Endothelial cell of umbilical vein (primary cell): Measurements from ENCODE around the gene GPRIN2. TPM values are rescaled to one million over a fixed set of nuclear protein-coding genes. Genes with fewer than 3 reads are reported as not detected.

Source experiments
- BruUV-seq: library from RNA; stranded (reverse); fragments of 400-500 nt; replicated peaks from 2 replicates; lab custom pipeline; 2021; lab: Mats Ljungman, UMichigan
- CTCF ChIA-PET: fragments of 300-600, 350-600 bp; sonication (Branson Sonifier 250); formaldehyde crosslinking; loops from one replicate; lab custom pipeline; 2021; ENCODE audit warnings: antibody characterized with exemption, inconsistent platforms; lab: Charles Lee
- POLR2A ChIA-PET: fragments of 300-600, 350-600 bp; sonication (Branson Sonifier 250); formaldehyde crosslinking; loops from one replicate; lab custom pipeline; 2021; ENCODE audit warnings: antibody characterized with exemption, inconsistent platforms; lab: Charles Lee
- DNase-seq: peaks from one replicate; pipeline ENCODE4 v3.0.0-alpha.2; 2011; ENCODE audit warnings: low read depth, low spot score
- FAIRE-seq: peaks from 2 replicates; lab custom pipeline; 2011; peaks lifted over from hg19 to GRCh38; lab: Jason Lieb, UNC
- H2AFZ ChIP-seq: 2 replicates; pipeline ENCODE4 v1.6.0; 2012; ENCODE audit warnings: low read depth, low read length, control low read depth, inconsistent platforms
- H3K27ac ChIP-seq: 2 replicates; pipeline ENCODE4 v1.5.1; 2011; ENCODE audit warnings: low read depth, mild to moderate bottlenecking, control low read depth, low read length, moderate library complexity; ENCODE audit not compliant: insufficient read depth
- H3K27me3 ChIP-seq, 2 experiments: 2 replicates each; pipeline versions ENCODE4 v1.6.0 to v1.6.1; 2011; ENCODE audit warnings: low read length in 2 of 2, mixed read lengths in 1 of 2; ENCODE audit not compliant: control insufficient read depth in 2 of 2, insufficient read depth in 2 of 2
- H3K36me3 ChIP-seq, 2 experiments: 2 replicates in 1 of 2; 3 replicates in 1 of 2; pipeline ENCODE4 v1.5.1; 2011; ENCODE audit warnings: low read length in 2 of 2, mild to moderate bottlenecking in 1 of 2, moderate library complexity in 1 of 2; ENCODE audit not compliant: control insufficient read depth in 2 of 2, insufficient read depth in 2 of 2; ENCODE audit errors: extremely low read depth in 1 of 2
- H3K4me1 ChIP-seq: 3 replicates; pipeline ENCODE4 v1.5.1; 2011; ENCODE audit warnings: mild to moderate bottlenecking, low read length; ENCODE audit not compliant: control insufficient read depth, insufficient read depth; ENCODE audit errors: extremely low read depth
- H3K4me2 ChIP-seq: 2 replicates; pipeline ENCODE4 v1.6.1; 2011; ENCODE audit warnings: low read length, control low read depth, mixed read lengths; ENCODE audit not compliant: insufficient read depth
- H3K4me3 ChIP-seq, 3 experiments: fragments of 200-600 bp in 1 of 3; sonication (generic), shearing (Covaris generic) in 1 of 3; replicated peaks in 1 of 3; 2 replicates each; pipeline ENCODE4 v1.5.1; 2011 to 2016; ENCODE audit warnings: control low read depth in 3 of 3, low read length in 3 of 3, mild to moderate bottlenecking in 2 of 3, inconsistent platforms in 1 of 3, low read depth in 1 of 3, moderate library complexity in 1 of 3; ENCODE audit not compliant: insufficient read depth in 1 of 3
- H3K79me2 ChIP-seq: 2 replicates; pipeline ENCODE4 v1.6.0; 2012; ENCODE audit warnings: low read length, inconsistent platforms; ENCODE audit not compliant: control insufficient read depth, insufficient read depth
- H3K9ac ChIP-seq: replicated peaks from 2 replicates; pipeline ENCODE3; 2011; ENCODE audit warnings: low read length, control low read depth; ENCODE audit not compliant: insufficient read depth; ENCODE audit errors: extremely low read depth
- H3K9me1 ChIP-seq: replicated peaks from 3 replicates; pipeline ENCODE4 v1.6.0; 2011; ENCODE audit warnings: mild to moderate bottlenecking, low read length; ENCODE audit not compliant: control insufficient read depth, insufficient read depth; ENCODE audit errors: extremely low read depth
- H3K9me3 ChIP-seq: replicated peaks from 2 replicates; pipeline ENCODE4 v1.5.1; 2012; ENCODE audit warnings: low read length, inconsistent platforms; ENCODE audit not compliant: control insufficient read depth, insufficient read depth
- H4K20me1 ChIP-seq: replicated peaks from 2 replicates; pipeline ENCODE3; 2011; ENCODE audit warnings: mild to moderate bottlenecking, low read length; ENCODE audit not compliant: control insufficient read depth, insufficient read depth; ENCODE audit errors: extremely low read depth
- EZH2 ChIP-seq: IDR thresholded peaks from 2 replicates; pipeline ENCODE4 v1.6.1; 2012; ENCODE audit warnings: borderline replicate concordance, low read depth, mild to moderate bottlenecking, moderate library complexity, low read length, inconsistent platforms; ENCODE audit not compliant: severe bottlenecking
- FOS ChIP-seq: IDR thresholded peaks from 2 replicates; pipeline ENCODE4 v1.6.1; 2011; ENCODE audit warnings: mild to moderate bottlenecking, low read length, moderate library complexity, borderline replicate concordance; ENCODE audit not compliant: insufficient read depth
- GATA2 ChIP-seq: IDR thresholded peaks from 2 replicates; pipeline ENCODE4 v1.7.0; 2011; ENCODE audit warnings: low read depth, mild to moderate bottlenecking, moderate library complexity, mixed read lengths, low read length; ENCODE audit not compliant: insufficient read length, insufficient read depth
- JUN ChIP-seq: IDR thresholded peaks from 2 replicates; pipeline ENCODE4 v1.6.1; 2011; ENCODE audit warnings: borderline replicate concordance, low read depth; ENCODE audit not compliant: insufficient read length, insufficient read depth
- MAX ChIP-seq: IDR thresholded peaks from 2 replicates; pipeline ENCODE4 v1.6.1; 2011; ENCODE audit not compliant: insufficient read depth, insufficient read length
- POLR2A ChIP-seq: IDR thresholded peaks from 2 replicates; pipeline ENCODE4 v1.6.1; 2012; ENCODE audit warnings: low read depth, mild to moderate bottlenecking, control low read depth, low read length
- POLR2AphosphoS5 ChIP-seq: IDR thresholded peaks from 2 replicates; pipeline ENCODE4 v1.6.1; 2012; ENCODE audit warnings: low read depth, mild to moderate bottlenecking, control low read depth, low read length, moderate library complexity; ENCODE audit not compliant: insufficient read depth
- dilution Hi-C: fragments of 300-500 bp; cut with MboI; formaldehyde crosslinking; loops from one replicate; pipeline ENCODE4 v1.15.0; 2019; ENCODE audit warnings: low sequenced_read_pairs; ENCODE audit not compliant: extremely low pct_ligation_motif_present
- intact Hi-C: fragments of 100-400 bp; cut with micrococcal nuclease; formaldehyde crosslinking; loops from one replicate; pipeline ENCODE4 v1.10.0; 2022
- polyA plus RNA-seq, 4 experiments: library from polyadenylated mRNA; depleted of rRNA in 3 of 4; stranded (reverse) in 3 of 4; unstranded in 1 of 4; fragments of >200 nt; gene quantifications; 2 replicates each; pipeline versions ENCODE4 v1.2.1 to v1.2.3, GENCODE V29; 2011 to 2012; ENCODE audit warnings: missing spikeins in 1 of 4
- total RNA-seq: library from RNA; stranded (reverse); gene quantifications from 2 replicates; pipeline ENCODE4 v1.2.3, GENCODE V29; 2021
- TF ChIP-seq, protein P1 (sequence below), 2 donors: IDR thresholded peaks; 1 replicate in 1 of 2; 2 replicates in 1 of 2; pipeline ENCODE4 v1.5.1; 2011; ENCODE audit warnings: low read length in 2 of 2, mild to moderate bottlenecking in 2 of 2, moderate library complexity in 2 of 2, control low read depth in 1 of 2, inconsistent platforms in 1 of 2, low read depth in 1 of 2; ENCODE audit not compliant: insufficient read depth in 1 of 2; ENCODE audit errors: extremely low read depth in 1 of 2

Gene GPRIN2
- total and polyA plus RNA-seq, 2 donors (not counting 3 experiments of a cell fraction or from before 2014, with no cell fraction given) = not detected

GRCh38 chr10:46537309-46537708 lies 19.1 kb downstream of the GPRIN2 start:
- H3K4me1 ChIP-seq = no peaks in the 10 kb centered on the region
- no peaks in the 10 kb centered on the region for H4K20me1 ChIP-seq
- CTCF ChIA-PET = interaction anchor here (1.4 kb wide), 1 partner anchor 9 kb away, joined by 4 read pairs; no protein-coding TSS in a partner anchor
- POLR2A ChIA-PET = no interaction called here
- H3K79me2 ChIP-seq = no peaks in the 10 kb centered on the region
- BruUV-seq = no TSS peak
- peaks cover 0 to 6% of the 10 kb centered on the region in 2 experiments for H3K27me3 ChIP-seq
- H3K36me3 ChIP-seq = no peaks in the 10 kb centered on the region
- H3K9ac ChIP-seq = no peak overlapping the region
- H3K4me3 ChIP-seq = no peak overlapping the region
- H3K4me2 ChIP-seq = no peak overlapping the region
- H2AFZ ChIP-seq = no peak overlapping the region
- H3K9me3 ChIP-seq = no peaks in the 10 kb centered on the region
- no peak for DNase-seq
- dilution Hi-C loops (no loop called here), intact Hi-C loops (no loop called here)
- TF ChIP-seq MAX (no peak), POLR2A (no peak), JUN (no peak), EZH2 (no peak), GATA2 (no peak)
- TF ChIP-seq, protein P1, sequence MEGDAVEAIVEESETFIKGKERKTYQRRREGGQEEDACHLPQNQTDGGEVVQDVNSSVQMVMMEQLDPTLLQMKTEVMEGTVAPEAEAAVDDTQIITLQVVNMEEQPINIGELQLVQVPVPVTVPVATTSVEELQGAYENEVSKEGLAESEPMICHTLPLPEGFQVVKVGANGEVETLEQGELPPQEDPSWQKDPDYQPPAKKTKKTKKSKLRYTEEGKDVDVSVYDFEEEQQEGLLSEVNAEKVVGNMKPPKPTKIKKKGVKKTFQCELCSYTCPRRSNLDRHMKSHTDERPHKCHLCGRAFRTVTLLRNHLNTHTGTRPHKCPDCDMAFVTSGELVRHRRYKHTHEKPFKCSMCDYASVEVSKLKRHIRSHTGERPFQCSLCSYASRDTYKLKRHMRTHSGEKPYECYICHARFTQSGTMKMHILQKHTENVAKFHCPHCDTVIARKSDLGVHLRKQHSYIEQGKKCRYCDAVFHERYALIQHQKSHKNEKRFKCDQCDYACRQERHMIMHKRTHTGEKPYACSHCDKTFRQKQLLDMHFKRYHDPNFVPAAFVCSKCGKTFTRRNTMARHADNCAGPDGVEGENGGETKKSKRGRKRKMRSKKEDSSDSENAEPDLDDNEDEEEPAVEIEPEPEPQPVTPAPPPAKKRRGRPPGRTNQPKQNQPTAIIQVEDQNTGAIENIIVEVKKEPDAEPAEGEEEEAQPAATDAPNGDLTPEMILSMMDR (IDR thresholded peaks at IDR 0.05; ENCODE audit: extremely low read depth in 1 of 2, insufficient read depth in 1 of 2, low read depth in 1 of 2, low read length in 2 of 2) = no peak
- no peaks in the 10 kb centered on the region for H3K9me1 ChIP-seq
- no peak for FAIRE-seq
- no peak overlapping the region for H3K27ac ChIP-seq

GRCh38 chr10:46536781-46537180 lies 19.7 kb downstream of the GPRIN2 start:
- BruUV-seq = no TSS peak
- H3K27ac ChIP-seq = no peak overlapping the region
- TF ChIP-seq POLR2AphosphoS5 (no peak), FOS (no peak)
- dilution Hi-C loops (no loop called here), intact Hi-C loops (no loop called here)
- no peak overlapping the region for H2AFZ ChIP-seq
- DNase-seq (no peak), FAIRE-seq (no peak)
- no peak overlapping the region for H3K4me3 ChIP-seq
- ChIA-PET CTCF (interaction anchor here (1.4 kb wide), 1 partner anchor 9 kb away, joined by 4 read pairs; no protein-coding TSS in a partner anchor), POLR2A (no interaction called here)
- no peaks in the 10 kb centered on the region for H3K36me3 ChIP-seq
- no peak overlapping the region for H3K9ac ChIP-seq
- peaks cover 3 to 6% of the 10 kb centered on the region in 2 experiments for H3K27me3 ChIP-seq
- no peaks in the 10 kb centered on the region for H3K79me2 ChIP-seq
- H3K9me1 ChIP-seq = no peaks in the 10 kb centered on the region
- H3K9me3 ChIP-seq = no peaks in the 10 kb centered on the region
- H3K4me2 ChIP-seq = no peak overlapping the region
- H4K20me1 ChIP-seq = no peaks in the 10 kb centered on the region
- H3K4me1 ChIP-seq = no peaks in the 10 kb centered on the region
